Esophagus squamous epithelium (tissue), 4 donors: Measurements from ENCODE around the gene NUFIP2.

Experiments used
- CTCF ChIP-seq, 6 experiments: fragments of 450-650 bp in 4 of 6; fragments of 200-600 bp in 2 of 6; sonication (generic) in 2 of 6; IDR thresholded peaks; one replicate each; pipeline ENCODE4 v1.5.1; 2016 to 2019; ENCODE audit warnings: antibody characterized with exemption in 6 of 6, mild to moderate bottlenecking in 4 of 6, moderate library complexity in 4 of 6
- POLR2A ChIP-seq, 4 donors: fragments of 450-650 bp; IDR thresholded peaks; one replicate each; pipeline ENCODE4 v1.6.1; 2017; ENCODE audit warnings: antibody characterized with exemption in 4 of 4, mild to moderate bottlenecking in 4 of 4, moderate library complexity in 3 of 4

GRCh38 chr17:29303386-29303785 is 9.4 kb upstream of the NUFIP2 start:
- TF ChIP-seq CTCF (IDR thresholded peaks at IDR 0.05) (no peak), POLR2A (IDR thresholded peaks at IDR 0.05) (no peak)
